Dermis lymphatic vessel endothelial cell (primary cell): Measurements from ENCODE around the gene MAN1A1. TPM values are rescaled to one million over a fixed set of nuclear protein-coding genes. Genes with fewer than 3 reads are reported as not detected.

Source experiments
- total RNA-seq: library from RNA; depleted of rRNA; stranded (reverse); fragments of >200 nt; gene quantifications from 2 replicates; pipeline ENCODE4 v1.2.1, GENCODE V29; 2014

The MAN1A1 gene
- total RNA-seq: 93.8 and 133 TPM in 2 replicates

DNA sequence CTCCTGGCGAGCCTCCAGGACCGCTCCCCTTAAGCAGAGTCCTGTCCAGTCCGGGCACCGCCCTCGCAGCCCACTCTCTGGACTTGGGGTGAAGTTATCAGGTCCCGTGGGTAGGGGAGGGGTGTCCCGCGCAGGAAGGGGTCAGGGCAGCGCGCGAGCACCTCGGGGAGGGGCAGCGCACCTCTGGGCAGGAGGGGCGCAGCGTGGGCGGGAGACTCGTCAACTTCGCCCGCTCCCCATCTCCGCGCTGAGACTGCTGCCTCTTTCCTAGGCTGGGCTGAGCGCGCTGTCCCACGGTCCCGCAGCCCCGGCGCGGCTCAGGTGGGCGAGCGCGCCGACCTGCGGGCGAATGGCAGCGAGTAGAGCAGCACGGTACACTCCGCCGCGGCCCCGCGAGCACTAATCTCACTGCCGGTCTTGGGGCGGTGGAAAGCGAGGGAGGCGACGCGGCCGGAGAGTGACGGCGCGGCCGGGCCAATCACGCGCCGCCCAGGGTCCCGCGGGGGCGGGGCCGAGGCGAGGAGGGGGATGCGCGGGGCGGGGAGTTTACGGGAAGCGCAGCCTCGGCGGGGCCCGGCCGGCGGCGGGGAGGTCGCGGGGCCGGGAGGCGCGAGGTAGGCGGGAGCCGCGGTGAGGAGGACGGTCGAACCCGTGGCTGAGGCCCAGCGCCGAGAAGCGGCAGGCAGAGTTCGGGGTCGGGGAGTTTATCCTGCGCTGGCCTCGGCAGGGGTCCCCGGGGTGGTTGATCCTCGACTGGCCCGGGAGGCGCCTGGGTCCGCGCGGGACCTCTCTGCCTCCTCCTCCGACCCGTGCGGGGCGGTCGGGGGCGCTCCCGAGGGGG is at the start of gene MAN1A1:
MAN1A1 (minus strand) TSS at position 401 of the 841 bp plus-strand sequence. CDS start 696 bp downstream, outside the sequence.

